AG04449 (cell line): ENCODE data around the gene GLT8D2.
"Not testable (repeated sequence)": the region's sequence is repeated elsewhere in the genome, so short reads cannot be mapped to it uniquely, and the experiment has no call there.

Source experiments
- CTCF ChIA-PET: fragments of 350-600 bp; formaldehyde crosslinking; extraction: SDS; loops from one replicate; lab custom pipeline; 2021; ENCODE audit warnings: antibody characterized with exemption; lab: Yijun Ruan, JAX
- POLR2A ChIA-PET: fragments of 400-600, 350-600 bp; formaldehyde crosslinking; extraction: SDS; loops from one replicate; lab custom pipeline; 2020; ENCODE audit warnings: antibody characterized with exemption, inconsistent platforms; lab: Yijun Ruan, JAX
- DNase-seq: peaks from one replicate; pipeline ENCODE4 v3.0.0-alpha.2; 2010; ENCODE audit warnings: low read depth, low spot score
- H3K4me3 ChIP-seq: 2 replicates; pipeline ENCODE4 v1.5.1; 2011; ENCODE audit warnings: low read depth, mild to moderate bottlenecking, control low read depth, low read length
- TF ChIP-seq, protein P1 (sequence below): IDR thresholded peaks from one replicate; pipeline ENCODE4 v1.5.1; 2011; ENCODE audit warnings: mild to moderate bottlenecking, moderate library complexity, low read length, control low read depth, inconsistent platforms; ENCODE audit not compliant: insufficient read depth; ENCODE audit errors: missing control alignments

Gene GLT8D2

DNA sequence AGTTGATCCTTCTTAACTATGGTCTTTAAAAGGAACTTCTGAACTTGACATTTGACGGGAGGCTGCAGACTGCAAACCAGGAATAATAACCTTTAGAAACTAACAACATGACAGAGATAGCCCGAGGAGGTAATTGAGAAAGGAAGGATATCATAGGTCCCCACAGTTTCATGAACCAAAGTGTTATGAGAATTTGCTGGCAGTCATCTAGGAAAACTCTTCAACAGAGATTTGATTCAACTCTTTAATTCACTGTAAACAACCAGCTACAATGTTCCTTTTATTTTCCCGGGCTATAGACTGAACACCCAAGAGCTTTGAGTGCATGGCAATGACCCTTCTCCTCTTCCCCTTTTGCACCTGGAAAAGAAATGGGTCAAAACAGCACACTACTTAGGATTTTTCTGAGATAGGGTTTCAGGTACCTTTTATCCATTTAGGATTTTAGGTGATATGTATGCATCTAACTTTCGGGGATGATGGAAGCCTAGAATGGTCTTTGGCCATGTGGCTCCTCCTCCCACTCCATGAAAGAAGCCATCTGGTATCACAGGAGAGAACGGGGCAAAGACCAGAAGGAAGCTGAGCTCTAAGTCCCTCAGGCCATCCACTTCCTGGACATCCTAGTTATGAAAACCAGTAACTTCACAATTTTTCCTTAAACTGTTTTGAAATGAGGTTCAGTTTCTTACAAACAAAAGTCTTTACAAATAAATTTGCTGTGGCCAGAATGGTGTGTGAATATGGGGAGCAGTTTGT lies 23.0 kb downstream of the GLT8D2 start:
- TF ChIP-seq, protein P1, sequence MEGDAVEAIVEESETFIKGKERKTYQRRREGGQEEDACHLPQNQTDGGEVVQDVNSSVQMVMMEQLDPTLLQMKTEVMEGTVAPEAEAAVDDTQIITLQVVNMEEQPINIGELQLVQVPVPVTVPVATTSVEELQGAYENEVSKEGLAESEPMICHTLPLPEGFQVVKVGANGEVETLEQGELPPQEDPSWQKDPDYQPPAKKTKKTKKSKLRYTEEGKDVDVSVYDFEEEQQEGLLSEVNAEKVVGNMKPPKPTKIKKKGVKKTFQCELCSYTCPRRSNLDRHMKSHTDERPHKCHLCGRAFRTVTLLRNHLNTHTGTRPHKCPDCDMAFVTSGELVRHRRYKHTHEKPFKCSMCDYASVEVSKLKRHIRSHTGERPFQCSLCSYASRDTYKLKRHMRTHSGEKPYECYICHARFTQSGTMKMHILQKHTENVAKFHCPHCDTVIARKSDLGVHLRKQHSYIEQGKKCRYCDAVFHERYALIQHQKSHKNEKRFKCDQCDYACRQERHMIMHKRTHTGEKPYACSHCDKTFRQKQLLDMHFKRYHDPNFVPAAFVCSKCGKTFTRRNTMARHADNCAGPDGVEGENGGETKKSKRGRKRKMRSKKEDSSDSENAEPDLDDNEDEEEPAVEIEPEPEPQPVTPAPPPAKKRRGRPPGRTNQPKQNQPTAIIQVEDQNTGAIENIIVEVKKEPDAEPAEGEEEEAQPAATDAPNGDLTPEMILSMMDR = no peak
- no peak overlapping the region for H3K4me3 ChIP-seq
- no peak for DNase-seq
- ChIA-PET CTCF (interaction anchor here (1.2 kb wide), 1 partner anchor 14 kb away, joined by 5 read pairs; no protein-coding TSS in a partner anchor), POLR2A (no interaction called here)

- TF ChIP-seq, protein P1 = no peak
- ChIA-PET CTCF (no interaction called here), POLR2A (no interaction called here)
- H3K4me3 ChIP-seq = no peak overlapping the region
- no peak for DNase-seq
Observed at GRCh38 chr12:104025771-104026170, 24.2 kb downstream of the GLT8D2 start.

- POLR2A ChIA-PET = no interaction called here
- DNase-seq = no peak
- TF ChIP-seq, protein P1 = no peak
- no peak overlapping the region for H3K4me3 ChIP-seq
- CTCF ChIA-PET = no interaction called here
Observed at GRCh38 chr12:104024348-104024747, 25.6 kb downstream of the GLT8D2 start.

DNA sequence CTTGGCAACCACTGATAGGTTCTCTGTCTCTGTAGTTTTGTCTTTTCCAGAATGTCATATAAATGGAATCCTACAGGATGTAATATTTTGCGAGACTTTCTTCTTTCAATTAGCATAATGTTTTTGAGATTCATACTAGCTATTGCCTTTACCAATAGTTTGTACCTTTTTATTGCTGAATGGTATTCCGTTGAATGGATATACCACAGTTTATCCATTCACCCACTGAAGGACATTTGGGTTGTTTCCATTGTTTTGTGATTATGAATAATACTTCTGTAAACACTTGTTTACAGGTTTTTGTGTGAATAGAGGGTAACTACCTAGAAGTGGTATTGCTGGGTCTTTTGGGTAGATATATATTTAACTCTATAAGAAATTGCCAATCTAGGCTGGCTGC lies 26.3 kb downstream of the GLT8D2 start:
- no peak for DNase-seq
- ChIA-PET CTCF (interaction anchor here (0.9 kb wide), 1 partner anchor 10 kb away, joined by 3 read pairs; no protein-coding TSS in a partner anchor), POLR2A (no interaction called here)
- H3K4me3 ChIP-seq = no peak overlapping the region
- TF ChIP-seq, protein P1 = no peak

DNA sequence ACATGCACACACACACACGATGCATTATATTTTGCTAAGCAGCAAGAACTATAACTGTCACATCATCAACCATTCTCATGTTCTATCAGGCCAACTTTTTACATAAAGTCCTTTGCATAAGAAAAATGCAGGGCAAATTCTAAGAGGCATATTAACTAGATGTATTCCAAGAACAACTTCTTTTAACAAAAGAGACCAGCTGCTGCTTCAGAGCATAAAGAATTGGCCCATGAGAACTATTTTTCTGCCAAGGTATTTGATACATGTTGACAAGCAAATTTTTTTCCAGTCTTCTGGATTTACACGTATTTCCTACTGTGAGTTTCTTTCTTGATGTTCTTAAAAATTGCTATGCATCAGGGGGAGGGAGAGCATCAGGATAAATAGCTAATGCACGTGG lies 27.2 kb downstream of the GLT8D2 start:
- TF ChIP-seq, protein P1 = no peak
- POLR2A ChIA-PET = no interaction called here
- DNase-seq = no peak
- no peak overlapping the region for H3K4me3 ChIP-seq
- CTCF ChIA-PET = interaction anchor here (0.9 to 1.1 kb wide), 2 partner anchors 9 to 19 kb away, joined by 3 to 4 read pairs; no protein-coding TSS in a partner anchor

DNA sequence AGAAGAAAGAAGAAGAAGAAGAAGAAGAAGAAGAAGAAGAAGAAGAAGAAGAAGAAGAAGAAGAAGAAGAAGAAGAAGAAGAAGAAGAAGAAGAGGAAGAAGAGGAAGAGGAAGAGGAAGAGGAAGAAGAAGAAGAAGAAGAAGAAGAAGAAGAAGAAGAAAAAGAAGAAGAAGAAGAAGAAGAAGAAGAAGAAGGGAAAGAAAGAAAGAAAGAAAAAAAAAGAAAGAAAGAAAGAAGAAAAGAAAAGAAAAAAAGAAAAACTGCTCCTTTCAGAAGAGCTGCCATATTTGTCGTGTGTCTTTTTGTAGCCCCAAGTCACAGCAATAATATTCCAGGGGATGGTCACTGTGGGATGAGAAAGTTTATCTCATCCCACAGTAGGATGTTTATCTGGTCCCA lies 28.1 kb downstream of the GLT8D2 start:
- CTCF ChIA-PET, DNase-seq, POLR2A ChIA-PET, H3K4me3 ChIP-seq: not testable (repeated sequence)

DNA sequence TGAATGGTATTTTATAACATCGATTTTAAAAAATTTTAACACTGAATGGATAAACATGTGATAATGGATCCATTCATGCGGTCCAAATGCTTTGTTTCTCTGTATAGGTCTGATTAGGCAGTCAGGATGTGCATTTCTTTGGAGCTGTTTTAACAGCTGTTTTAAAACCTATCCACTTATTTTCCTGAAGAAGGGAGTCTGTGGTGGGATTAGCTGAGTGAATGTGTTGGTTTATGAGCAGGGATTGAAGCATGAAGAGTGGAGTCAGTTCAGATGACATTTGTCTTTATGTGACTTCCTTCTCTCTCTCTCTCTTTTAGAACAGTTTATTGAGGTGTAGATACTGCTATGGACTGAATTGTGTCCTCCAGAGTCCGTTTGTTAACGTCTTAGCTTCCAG lies 37.7 kb downstream of the GLT8D2 start:
- TF ChIP-seq, protein P1 = no peak
- CTCF ChIA-PET = no interaction called here
- DNase-seq = no peak
- no peak overlapping the region for H3K4me3 ChIP-seq
- POLR2A ChIA-PET = no interaction called here
